Transverse colon (tissue), 4 donors: Measurements from ENCODE around the gene WDR89. TPM values are rescaled to one million over a fixed set of nuclear protein-coding genes. Genes with fewer than 3 reads are reported as not detected.

Source experiments
- DNase-seq: peaks from one replicate; pipeline ENCODE4 v3.0.0-alpha.2; 2019
- H3K27ac ChIP-seq, 4 donors: fragments of 200-600 bp; sonication (generic); 2 replicates each; pipeline ENCODE4 v1.5.1; 2016 to 2018; ENCODE audit warnings: inconsistent platforms in 4 of 4
- H3K27me3 ChIP-seq: fragments of 200-600 bp; sonication (generic); 2 replicates; pipeline ENCODE4 v1.5.1; 2017; ENCODE audit warnings: inconsistent platforms
- H3K36me3 ChIP-seq, 4 donors: fragments of 200-600 bp; sonication (generic); 2 replicates each; pipeline ENCODE4 v1.5.1; 2017 to 2019; ENCODE audit warnings: inconsistent platforms in 4 of 4
- H3K4me1 ChIP-seq, 4 donors: fragments of 200-600 bp; sonication (generic); 2 replicates each; pipeline ENCODE4 v1.5.1; 2017 to 2020; ENCODE audit warnings: inconsistent platforms in 4 of 4
- H3K4me3 ChIP-seq, 4 donors: fragments of 200-600 bp; sonication (generic); 1 replicate in 1 of 4; 2 replicates in 3 of 4; pipeline versions ENCODE4 v1.5.1 to v1.6.1; 2017 to 2019; ENCODE audit warnings: inconsistent platforms in 4 of 4
- H3K9me3 ChIP-seq, 2 donors: fragments of 200-600 bp; sonication (generic); 2 replicates each; pipeline ENCODE4 v1.5.1; 2017 to 2019; ENCODE audit warnings: inconsistent platforms in 2 of 2
- CTCF ChIP-seq, 5 experiments: fragments of 200-600 bp in 3 of 5; fragments of 450-650 bp in 2 of 5; sonication (generic) in 3 of 5; IDR thresholded peaks; 1 replicate in 2 of 5; 2 replicates in 3 of 5; pipeline ENCODE4 v1.5.1; 2016 to 2017; ENCODE audit warnings: antibody characterized with exemption in 5 of 5, inconsistent platforms in 3 of 5, mild to moderate bottlenecking in 2 of 5, moderate library complexity in 1 of 5
- EP300 ChIP-seq: sonication (generic); formaldehyde crosslinking; IDR thresholded peaks from one replicate; pipeline ENCODE4 v1.6.1; 2017; ENCODE audit warnings: antibody characterized with exemption, low read depth
- POLR2A ChIP-seq: fragments of 450-650 bp; IDR thresholded peaks from one replicate; pipeline ENCODE4 v1.6.1; 2016; ENCODE audit warnings: antibody characterized with exemption, mild to moderate bottlenecking, moderate library complexity
- POLR2AphosphoS5 ChIP-seq, 3 donors: sonication (generic); formaldehyde crosslinking; IDR thresholded peaks; one replicate each; pipeline ENCODE4 v1.6.1; 2016; ENCODE audit warnings: antibody characterized with exemption in 3 of 3
- WGBS, 2 donors: methylation state at CpG; one replicate each; pipeline ENCODE4 v1.1.5; 2018; ENCODE audit warnings: low coverage in 1 of 2; 5-methylcytosine and 5-hydroxymethylcytosine counted together
- in situ Hi-C, 4 donors: fragments of 200-750 bp; cut with MboI; loops; one replicate each; pipeline versions ENCODE4 v1.15.0 to v1.15.1; 2017; ENCODE audit warnings: low sequenced_read_pairs in 3 of 4, low pct_ligation_motif_present in 1 of 4, low pct_unique_long_range_greater_than_20kb in 1 of 4
- intact Hi-C: fragments of 100-400 bp; cut with DNase I; formaldehyde crosslinking; loops from one replicate; pipeline ENCODE4 v1.15.1; 2023; ENCODE audit warnings: low total_unique reads
- total RNA-seq, 4 donors: library from RNA; depleted of rRNA; stranded (reverse); fragments of >200 nt; gene quantifications; one replicate each; pipeline ENCODE4 v1.1.0, GENCODE V29; 2016

WDR89 gene
- total RNA-seq, 4 donors from 2014 or later: 3.8 to 17.2 (median 7.2) TPM

GRCh38 chr14:63652406-63652805 lies 10.7 kb upstream of the WDR89 start:
- no peak for DNase-seq
- in situ Hi-C loops: no loop called here
- Histone ChIP-seq H3K27ac (no peak overlapping the region), H3K9me3 (no peaks in the 10 kb centered on the region), H3K4me1 (no peaks in the 10 kb centered on the region), H3K36me3 (no peaks in the 10 kb centered on the region), H3K27me3 (no peaks in the 10 kb centered on the region), H3K4me3 (no peak overlapping the region)
- intact Hi-C loops: no loop called here
- TF ChIP-seq POLR2AphosphoS5 (IDR thresholded peaks at IDR 0.05) (no peak), POLR2A (no peak), EP300 (no peak), CTCF (IDR thresholded peaks at IDR 0.05) (no peak)
- 87 to 100% methylated on average over 3 of the region's 3 CpGs for WGBS, 2 donors

- Histone ChIP-seq H3K27ac (no peak overlapping the region), H3K9me3 (no peaks in the 10 kb centered on the region), H3K27me3 (no peaks in the 10 kb centered on the region), H3K4me1 (no peaks in the 10 kb centered on the region), H3K36me3 (no peaks in the 10 kb centered on the region), H3K4me3 (no peak overlapping the region)
- TF ChIP-seq CTCF (IDR thresholded peaks at IDR 0.05) (no peak), EP300 (no peak), POLR2AphosphoS5 (IDR thresholded peaks at IDR 0.05) (no peak), POLR2A (no peak)
- no peak for DNase-seq
- WGBS, 2 donors: 67 to 82% methylated on average over 3 of the region's 3 CpGs
- intact Hi-C loops: no loop called here
- in situ Hi-C loops: no loop called here
Observed at GRCh38 chr14:63650256-63650952, 8.7 kb upstream of the WDR89 start.

GRCh38 chr14:63647696-63648410 lies 6.2 kb upstream of the WDR89 start:
- in situ Hi-C loops: loop anchor here in 2 of 4 donors (25.0 kb wide), 1 partner anchor 114 kb away; no protein-coding TSS in a partner anchor
- TF ChIP-seq EP300 (no peak), POLR2A (no peak), CTCF (IDR thresholded peaks at IDR 0.05) (no peak)
- no peak for DNase-seq

GRCh38 chr14:63644741-63645140 lies 3.1 kb upstream of the WDR89 start:
- TF ChIP-seq POLR2A (no peak), POLR2AphosphoS5 (IDR thresholded peaks at IDR 0.05) (no peak), EP300 (no peak), CTCF (IDR thresholded peaks at IDR 0.05) (no peak)
- no peak for DNase-seq
- 55 to 82% methylated on average over 2 of the region's 2 CpGs for WGBS, 2 donors
- no peak overlapping the region for H3K27ac ChIP-seq
- in situ Hi-C loops: loop anchor here in 2 of 4 donors (25.0 kb wide), 1 partner anchor 118 kb away; no protein-coding TSS in a partner anchor
- no peak overlapping the region for H3K4me3 ChIP-seq
- no peaks in the 10 kb centered on the region for H3K36me3 ChIP-seq
- H3K27me3 ChIP-seq: no peaks in the 10 kb centered on the region
- no peaks in the 10 kb centered on the region for H3K9me3 ChIP-seq
- H3K4me1 ChIP-seq: peaks cover 0 to 19% (median 9%) of the 10 kb centered on the region in 4 donors
- intact Hi-C loops: loop anchor here (5.0 kb wide), 1 partner anchor 257 kb away; no protein-coding TSS in a partner anchor

More at GRCh38 chr14:63647696-63648410, 6.2 kb upstream of the WDR89 start:
- Histone ChIP-seq H3K4me1 (peaks cover 0 to 5% (median under 1%) of the 10 kb centered on the region in 4 donors), H3K27me3 (no peaks in the 10 kb centered on the region), H3K36me3 (no peaks in the 10 kb centered on the region), H3K9me3 (no peaks in the 10 kb centered on the region), H3K27ac (no peak overlapping the region), H3K4me3 (no peak overlapping the region)
- WGBS, 2 donors: 83 to 85% methylated on average over 4 to 6 of the region's 6 CpGs
- intact Hi-C loops: no loop called here
